ENCODE measurements around the gene KRT10. TPM values are rescaled to one million over a fixed set of nuclear protein-coding genes. Genes with fewer than 3 reads are reported as not detected.

Gene KRT10
- total RNA-seq, 2 experiments from 2014 or later, result 10.7 to 39.7 TPM

- no peaks in the 10 kb centered on the region for H3K79me2 ChIP-seq (ENCODE audit: insufficient read depth, low read depth, low read length)
- ChIA-PET POLR2A (interaction anchor here (0.5 kb wide), 1 partner anchor 77 kb away, joined by 3 read pairs; no protein-coding TSS in a partner anchor), CTCF (ENCODE audit: unreplicated experiment) (no interaction called here)
- no TSS peak for BruUV-seq (replicated peaks)
- H3K4me3 ChIP-seq (ENCODE audit: low read depth, low read length, poor library complexity, severe bottlenecking), result no peak overlapping the region
- intact Hi-C loops (cut with micrococcal nuclease; ENCODE audit: unreplicated experiment), result loop anchor here (5.0 to 10.0 kb wide), 4 partner anchors 107 to 862 kb away; no protein-coding TSS in a partner anchor
- TF ChIP-seq, protein P1, sequence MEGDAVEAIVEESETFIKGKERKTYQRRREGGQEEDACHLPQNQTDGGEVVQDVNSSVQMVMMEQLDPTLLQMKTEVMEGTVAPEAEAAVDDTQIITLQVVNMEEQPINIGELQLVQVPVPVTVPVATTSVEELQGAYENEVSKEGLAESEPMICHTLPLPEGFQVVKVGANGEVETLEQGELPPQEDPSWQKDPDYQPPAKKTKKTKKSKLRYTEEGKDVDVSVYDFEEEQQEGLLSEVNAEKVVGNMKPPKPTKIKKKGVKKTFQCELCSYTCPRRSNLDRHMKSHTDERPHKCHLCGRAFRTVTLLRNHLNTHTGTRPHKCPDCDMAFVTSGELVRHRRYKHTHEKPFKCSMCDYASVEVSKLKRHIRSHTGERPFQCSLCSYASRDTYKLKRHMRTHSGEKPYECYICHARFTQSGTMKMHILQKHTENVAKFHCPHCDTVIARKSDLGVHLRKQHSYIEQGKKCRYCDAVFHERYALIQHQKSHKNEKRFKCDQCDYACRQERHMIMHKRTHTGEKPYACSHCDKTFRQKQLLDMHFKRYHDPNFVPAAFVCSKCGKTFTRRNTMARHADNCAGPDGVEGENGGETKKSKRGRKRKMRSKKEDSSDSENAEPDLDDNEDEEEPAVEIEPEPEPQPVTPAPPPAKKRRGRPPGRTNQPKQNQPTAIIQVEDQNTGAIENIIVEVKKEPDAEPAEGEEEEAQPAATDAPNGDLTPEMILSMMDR (conservative IDR thresholded peaks at IDR 0.05; ENCODE audit: low read length), result no peak
- no peak for TF ChIP-seq EZH2phosphoT487 (IDR thresholded peaks at IDR 0.05; ENCODE audit: borderline replicate concordance, low read depth, low read length)
- H3K4me1 ChIP-seq (ENCODE audit: insufficient read depth, low read length, poor library complexity, severe bottlenecking), result no peaks in the 10 kb centered on the region
- no peak for DNase-seq (ENCODE audit: low spot score)
- H3K36me3 ChIP-seq (ENCODE audit: insufficient read depth, low read length), result no peaks in the 10 kb centered on the region
- H3K9me3 ChIP-seq (ENCODE audit: low read length), result no peaks in the 10 kb centered on the region
- no peak overlapping the region for H3K4me2 ChIP-seq (ENCODE audit: low read length)
- no peaks in the 10 kb centered on the region for H3K9me2 ChIP-seq (ENCODE audit: insufficient read depth, low read length)
- no peak overlapping the region for H2AFZ ChIP-seq (ENCODE audit: low read length)
- no peak overlapping the region for H3K27ac ChIP-seq (ENCODE audit: low read depth, low read length, poor library complexity, severe bottlenecking)
- no peaks in the 10 kb centered on the region for H4K20me1 ChIP-seq (ENCODE audit: insufficient read depth, low read length)
Observed at GRCh38 chr17:40800381-40800780, 22.0 kb downstream of the KRT10 start.

DNA sequence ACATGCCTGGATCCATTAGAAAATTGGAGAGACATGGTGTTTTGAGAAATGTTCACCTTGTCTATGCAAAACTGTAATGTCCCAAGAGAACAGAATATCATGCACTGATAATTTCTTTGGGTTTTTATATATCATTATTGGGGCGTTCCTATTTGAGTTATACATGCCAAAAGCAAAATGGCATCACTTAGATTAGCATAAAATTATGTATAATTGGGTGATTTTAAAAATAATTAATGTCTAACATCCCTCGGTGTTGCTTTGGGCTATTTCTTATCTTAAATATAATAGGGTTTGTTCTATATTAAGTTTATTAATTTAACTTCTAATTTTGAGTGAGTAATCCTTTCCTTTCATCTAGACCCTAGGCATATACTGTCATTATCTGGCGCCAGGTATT, 22.6 kb downstream of the KRT10 start, which contains the start of gene KRT28:
Gene KRT28, minus strand, starts transcription at position 101 of the 400 bp plus-strand sequence. Its CDS starts 66 bp downstream, at position 35.
- BruUV-seq (replicated peaks), result no TSS peak
- CTCF ChIA-PET (ENCODE audit: unreplicated experiment), result no interaction called here

GRCh38 chr17:40796846-40797245, 25.6 kb downstream of the KRT10 start:
- no peaks in the 10 kb centered on the region for H3K9me3 ChIP-seq (ENCODE audit: low read length)
- CTCF ChIA-PET (ENCODE audit: unreplicated experiment), result no interaction called here

More for the DNA sequence above, 22.6 kb downstream of the KRT10 start, which contains the start of gene KRT28:
- Histone ChIP-seq H3K27ac (ENCODE audit: low read depth, low read length, poor library complexity, severe bottlenecking) (no peak within 1 kb of the TSS), H3K4me3 (ENCODE audit: low read depth, low read length, poor library complexity, severe bottlenecking) (no peak within 1 kb of the TSS), H3K9me3 (ENCODE audit: low read length) (no peaks in the 10 kb centered on the region), H4K20me1 (ENCODE audit: insufficient read depth, low read length) (no peaks in the 10 kb centered on the region), H3K36me3 (ENCODE audit: insufficient read depth, low read length) (no peaks in the 10 kb centered on the region), H3K4me1 (ENCODE audit: insufficient read depth, low read length, poor library complexity, severe bottlenecking) (no peaks in the 10 kb centered on the region), H2AFZ (ENCODE audit: low read length) (no peak within 1 kb of the TSS), H3K79me2 (ENCODE audit: insufficient read depth, low read depth, low read length) (no peaks in the 10 kb centered on the region), H3K4me2 (ENCODE audit: low read length) (no peak within 1 kb of the TSS), H3K9me2 (ENCODE audit: insufficient read depth, low read length) (no peaks in the 10 kb centered on the region)
- intact Hi-C loops (cut with micrococcal nuclease; ENCODE audit: unreplicated experiment), result loop anchor here (5.0 to 10.0 kb wide), 4 partner anchors 107 to 862 kb away; no protein-coding TSS in a partner anchor
- TF ChIP-seq, protein P1 (conservative IDR thresholded peaks at IDR 0.05; ENCODE audit: low read length), result no peak
- no peak for TF ChIP-seq EZH2phosphoT487 (IDR thresholded peaks at IDR 0.05; ENCODE audit: borderline replicate concordance, low read depth, low read length)
- POLR2A ChIA-PET, result interaction anchor here (0.5 kb wide), 1 partner anchor 78 kb away, joined by 3 read pairs; no protein-coding TSS in a partner anchor
- no peak for DNase-seq (ENCODE audit: low spot score)

More at GRCh38 chr17:40796846-40797245, 25.6 kb downstream of the KRT10 start:
- POLR2A ChIA-PET, result no interaction called here
- H4K20me1 ChIP-seq (ENCODE audit: insufficient read depth, low read length), result no peaks in the 10 kb centered on the region
- no peaks in the 10 kb centered on the region for H3K79me2 ChIP-seq (ENCODE audit: insufficient read depth, low read depth, low read length)
- no TSS peak for BruUV-seq (replicated peaks)
- H3K4me3 ChIP-seq (ENCODE audit: low read depth, low read length, poor library complexity, severe bottlenecking), result no peak overlapping the region
- intact Hi-C loops (cut with micrococcal nuclease; ENCODE audit: unreplicated experiment), result no loop called here
- no peak overlapping the region for H2AFZ ChIP-seq (ENCODE audit: low read length)
- H3K27ac ChIP-seq (ENCODE audit: low read depth, low read length, poor library complexity, severe bottlenecking), result no peak overlapping the region
- H3K36me3 ChIP-seq (ENCODE audit: insufficient read depth, low read length), result no peaks in the 10 kb centered on the region
- H3K4me1 ChIP-seq (ENCODE audit: insufficient read depth, low read length, poor library complexity, severe bottlenecking), result no peaks in the 10 kb centered on the region
- TF ChIP-seq, protein P1 (conservative IDR thresholded peaks at IDR 0.05; ENCODE audit: low read length), result no peak
- TF ChIP-seq EZH2phosphoT487 (IDR thresholded peaks at IDR 0.05; ENCODE audit: borderline replicate concordance, low read depth, low read length), result no peak
- DNase-seq (ENCODE audit: low spot score), result no peak
- no peak overlapping the region for H3K4me2 ChIP-seq (ENCODE audit: low read length)
- no peaks in the 10 kb centered on the region for H3K9me2 ChIP-seq (ENCODE audit: insufficient read depth, low read length)
